ENCODE results near the gene AVPI1. TPM values are rescaled to one million over a fixed set of nuclear protein-coding genes. Genes with fewer than 3 reads are reported as not detected.

The AVPI1 gene
- total RNA-seq, 4 donors from 2014 or later: 7.7 to 21.7 (median 15.4) TPM

GRCh38 chr10:97635577-97635976 is 51.5 kb downstream of the AVPI1 start:
- no peak overlapping the region for H3K4me3 ChIP-seq
- intact Hi-C loops (cut with DNase I): no loop called here
- H3K27ac ChIP-seq: no peak overlapping the region
- H3K27me3 ChIP-seq: no peaks in the 10 kb centered on the region
- no peak for DNase-seq
- 50 to 100% methylated on average over 1 of the region's 1 CpG for WGBS, 2 donors
- H3K36me3 ChIP-seq: no peaks in the 10 kb centered on the region
- TF ChIP-seq POLR2A (IDR thresholded peaks at IDR 0.05) (no peak), CTCF (IDR thresholded peaks at IDR 0.05) (no peak)
- H3K9me3 ChIP-seq: no peaks in the 10 kb centered on the region
- peaks cover 4 to 24% (median 5%) of the 10 kb centered on the region in 3 donors for H3K4me1 ChIP-seq

DNA sequence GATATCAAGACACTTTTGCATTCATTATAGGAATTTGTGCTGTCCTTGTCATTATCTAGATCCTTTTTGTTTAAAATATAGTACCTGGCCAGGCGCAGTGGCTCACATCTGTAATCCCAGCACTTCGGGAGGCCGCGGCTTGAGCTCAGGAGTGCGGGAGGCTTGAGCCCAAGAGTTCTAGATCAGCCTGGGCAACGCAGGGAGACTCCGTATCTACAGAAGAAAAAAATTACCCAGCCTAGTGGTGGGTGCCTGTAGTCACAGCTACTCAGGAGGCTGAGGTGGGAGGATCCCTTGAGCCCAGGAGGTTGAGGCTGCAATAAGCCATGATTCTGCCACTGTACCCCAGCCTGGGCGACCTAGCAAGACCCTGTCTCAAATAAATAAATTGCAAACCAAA is 53.1 kb downstream of the AVPI1 start:
- no peak for DNase-seq
- TF ChIP-seq POLR2A (IDR thresholded peaks at IDR 0.05) (no peak), CTCF (IDR thresholded peaks at IDR 0.05) (peak in 4 of 6 experiments; percentile 15 to 40 (median 20))
- H3K27ac ChIP-seq: peak overlapping the region in 3 of 4 donors; percentile 58 to 74 (median 71)
- H3K27me3 ChIP-seq: no peaks in the 10 kb centered on the region
- H3K9me3 ChIP-seq: no peaks in the 10 kb centered on the region
- H3K36me3 ChIP-seq: no peaks in the 10 kb centered on the region
- H3K4me3 ChIP-seq: peak overlapping the region; percentile 45 to 87 (median 78)
- H3K4me1 ChIP-seq: peaks cover 4 to 19% (median 5%) of the 10 kb centered on the region in 3 donors
- WGBS, 2 donors: 84 to 86% methylated on average over 4 to 6 of the region's 8 CpGs
- intact Hi-C loops (cut with DNase I): no loop called here

GRCh38 chr10:97632949-97633884 is 53.8 kb downstream of the AVPI1 start, which contains the start of gene MORN4:
Gene MORN4, minus strand, starts transcription at chr10:97633500. Its CDS starts 13,847 bp downstream, at chr10:97619653.
- TF ChIP-seq POLR2A (IDR thresholded peaks at IDR 0.05) (no peak), CTCF (IDR thresholded peaks at IDR 0.05) (no peak)
- peak within 1 kb of the TSS; percentile 45 to 87 (median 78) for H3K4me3 ChIP-seq
- H3K27ac ChIP-seq: peak within 1 kb of the TSS; percentile 33 to 74 (median 64)
- 1 to 8% methylated on average over 20 to 47 of the region's 62 CpGs for WGBS, 2 donors
- no peaks in the 10 kb centered on the region for H3K36me3 ChIP-seq
- H3K27me3 ChIP-seq: no peaks in the 10 kb centered on the region
- H3K9me3 ChIP-seq: no peaks in the 10 kb centered on the region
- peak; percentile 54 for DNase-seq
- intact Hi-C loops (cut with DNase I): no loop called here
- H3K4me1 ChIP-seq: peaks cover 4 to 19% (median 5%) of the 10 kb centered on the region in 3 donors

DNA sequence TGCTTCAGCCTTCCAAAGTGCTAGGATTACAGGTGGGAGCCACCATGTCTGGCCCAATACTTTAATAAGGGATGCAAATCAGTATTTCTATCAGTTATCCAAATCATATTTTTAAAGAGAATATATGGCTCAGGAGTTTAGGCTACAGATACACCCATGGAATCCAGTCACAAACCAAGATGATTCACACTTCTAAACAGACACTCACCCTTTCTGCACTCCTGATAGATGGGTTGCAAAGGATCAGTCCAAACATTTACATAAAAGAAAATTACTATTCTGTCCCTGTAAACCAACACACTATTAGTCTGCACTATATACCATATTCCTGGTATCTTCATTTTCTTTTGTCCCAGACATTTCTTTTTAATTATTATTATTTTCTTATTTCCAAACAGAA is 55.9 kb downstream of the AVPI1 start:
- H3K4me3 ChIP-seq: no peak overlapping the region
- TF ChIP-seq CTCF (IDR thresholded peaks at IDR 0.05) (no peak), POLR2A (IDR thresholded peaks at IDR 0.05) (no peak)
- no peaks in the 10 kb centered on the region for H3K9me3 ChIP-seq

GRCh38 chr10:97629289-97629688 is 57.8 kb downstream of the AVPI1 start:
- H3K4me1 ChIP-seq: peaks cover 4 to 24% (median 5%) of the 10 kb centered on the region in 3 donors

More for the DNA sequence above, 55.9 kb downstream of the AVPI1 start:
- intact Hi-C loops (cut with DNase I): no loop called here
- Histone ChIP-seq H3K4me1 (peaks cover 4 to 19% (median 5%) of the 10 kb centered on the region in 3 donors), H3K36me3 (no peaks in the 10 kb centered on the region), H3K27me3 (no peaks in the 10 kb centered on the region), H3K27ac (no peak overlapping the region)
- DNase-seq: no peak

More at GRCh38 chr10:97629289-97629688, 57.8 kb downstream of the AVPI1 start:
- no peak overlapping the region for H3K4me3 ChIP-seq
- intact Hi-C loops (cut with DNase I): no loop called here
- H3K27me3 ChIP-seq: no peaks in the 10 kb centered on the region
- DNase-seq: no peak
- no peak for TF ChIP-seq POLR2A (IDR thresholded peaks at IDR 0.05)
- TF ChIP-seq CTCF (IDR thresholded peaks at IDR 0.05): no peak
- no peak overlapping the region for H3K27ac ChIP-seq
- no peaks in the 10 kb centered on the region for H3K36me3 ChIP-seq
- WGBS, 2 donors: 83 to 95% methylated on average over 5 of the region's 5 CpGs
- no peaks in the 10 kb centered on the region for H3K9me3 ChIP-seq
